Measurements from ENCODE around the gene ST8SIA1.

GRCh38 chr12:22188431-22188830 lies 146.1 kb downstream of the ST8SIA1 start:
- no peak for TF ChIP-seq GATA3 (IDR thresholded peaks at IDR 0.05; ENCODE audit: low read depth, low read length)
- TF ChIP-seq GATA2 (IDR thresholded peaks at IDR 0.05; ENCODE audit: low read depth, low read length), result no peak

Data from SH-SY5Y (cell line).